Retina (tissue), 1 donor: ENCODE results near the gene HJURP.

ENCODE experiments used
- DNase-seq: peaks from one replicate; pipeline ENCODE4 v3.0.0-alpha.2; 2016

Gene HJURP

DNA sequence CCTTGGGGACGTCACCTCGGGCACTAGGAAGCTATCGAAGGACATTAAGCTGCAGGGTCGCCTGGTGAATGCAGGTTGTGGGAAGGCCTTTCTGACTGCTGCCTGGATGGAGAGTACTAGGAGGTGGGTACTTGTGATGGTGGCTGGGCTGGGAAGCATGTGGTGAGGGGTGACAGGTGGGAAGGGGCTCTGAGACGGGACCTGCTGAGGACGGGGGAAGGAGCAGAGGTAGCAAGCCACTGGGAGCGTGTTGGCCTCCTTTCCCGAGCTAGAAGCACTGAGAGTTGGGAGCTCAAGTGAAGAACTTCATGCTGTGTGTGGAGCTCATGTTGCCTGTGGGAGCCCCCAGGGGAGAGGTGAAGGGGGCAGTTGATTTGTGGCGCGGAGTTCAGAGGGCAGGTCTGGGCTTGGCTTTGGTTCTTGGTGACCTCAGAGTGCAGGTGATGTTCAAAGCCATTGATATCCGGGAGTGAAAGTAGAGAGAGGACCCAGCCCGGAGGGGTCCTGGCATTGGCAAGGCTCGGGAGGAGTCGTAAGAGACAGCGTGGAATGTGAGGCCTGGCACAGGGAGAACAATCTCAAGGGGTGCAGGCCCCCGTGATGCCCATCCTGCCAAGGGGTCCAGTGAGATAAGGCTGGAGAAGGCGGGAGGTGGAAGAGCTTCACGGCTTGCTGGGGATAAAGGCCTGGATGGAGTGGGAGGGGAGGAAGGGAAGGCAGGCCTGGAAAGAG, 63.0 kb downstream of the HJURP start:
- DNase-seq = no peak

DNA sequence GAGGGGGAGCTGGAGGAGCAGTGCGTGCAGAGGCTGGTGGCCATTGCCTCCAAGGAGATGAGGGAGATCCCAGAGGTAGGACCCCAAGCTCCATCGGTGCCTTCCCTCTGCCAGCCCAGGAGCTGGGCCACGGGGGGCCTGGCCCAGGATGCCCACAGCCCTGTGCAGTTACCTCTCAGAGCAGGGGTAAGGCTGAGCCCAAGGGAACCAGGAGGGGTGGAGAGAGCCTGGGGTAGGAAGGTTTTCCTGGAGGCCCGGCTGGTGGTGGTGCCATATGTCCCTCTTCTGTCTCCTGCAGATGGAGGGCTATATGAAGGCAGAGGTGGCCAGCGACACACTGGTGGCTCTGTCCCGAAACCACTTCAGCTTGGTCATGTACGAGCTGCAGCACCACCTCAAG, 64.8 kb downstream of the HJURP start:
- no peak for DNase-seq
